Measurements from ENCODE around the gene KIF13A. TPM values are rescaled to one million over a fixed set of nuclear protein-coding genes. Genes with fewer than 3 reads are reported as not detected.
A peak's percentile ranks its signal among the peaks of the same experiment; 100 is the strongest.

Gene KIF13A
- total and polyA plus RNA-seq, 9 of the 15 experiments (the other 6 are each of a cell fraction or from before 2014, with no cell fraction given), result 3.6 to 44.3 (median 29.7) TPM

- TF ChIP-seq AFF1 (IDR thresholded peaks at IDR 0.05; ENCODE audit: low read depth in 1 of 2, partially characterized antibody in 2 of 2) (peak; percentile 47 to 89), PKNOX1 (IDR thresholded peaks at IDR 0.05) (peak; percentile 75), PHF8 (IDR thresholded peaks at IDR 0.05; ENCODE audit: borderline replicate concordance, low read length) (no peak), KLF10 (CRISPR knock-in tag; IDR thresholded peaks at IDR 0.05) (no peak), ZNF212 (CRISPR knock-in tag; IDR thresholded peaks at IDR 0.05) (0 out of 2 replicates have a peak, but pooled peaks have one; percentile 77), ZNF311 (CRISPR knock-in tag; IDR thresholded peaks at IDR 0.05) (peak; percentile 70), USF2 (CRISPR knock-in tag; IDR thresholded peaks at IDR 0.05) (no peak), PCBP1 (IDR thresholded peaks at IDR 0.05; ENCODE audit: low read depth, low read length, poor library complexity, severe bottlenecking) (peak; percentile 73), NCOA1 (IDR thresholded peaks at IDR 0.05; ENCODE audit: low read depth) (peak; percentile 93), AFF4 (CRISPR knock-in tag; IDR thresholded peaks at IDR 0.05) (peak; percentile 91), ZBTB7A (IDR thresholded peaks at IDR 0.05; ENCODE audit: borderline replicate concordance, control insufficient read depth, low read depth, low read length) (no peak; the same call in 1 of the 2 replicates), DPF2 (IDR thresholded peaks at IDR 0.05) (peak; percentile 98), MLX (CRISPR knock-in tag; conservative IDR thresholded peaks at IDR 0.05) (no peak), ZNF431 (CRISPR knock-in tag; IDR thresholded peaks at IDR 0.05) (peak; percentile 72; the same call in 1 of the 2 replicates)
Observed at GRCh38 chr6:17962436-17963031, 24.9 kb downstream of the KIF13A start (continued).
